HG03097 (cell line): Measurements from ENCODE around the gene CANT1.
"Not testable (repeated sequence)": the region's sequence is repeated elsewhere in the genome, so short reads cannot be mapped to it uniquely, and the experiment has no call there.

Experiments used
- ATAC-seq: cut with Tn5 transposase; IDR thresholded peaks from one replicate; pipeline ENCODE4 v1.9.1; 2021; ENCODE audit not compliant: unreplicated experiment, low FRiP score

CANT1 gene

GRCh38 chr17:79028496-79029326, 19.1 kb upstream of the CANT1 start:
- ATAC-seq: no peak

GRCh38 chr17:79027925-79028491, 18.4 kb upstream of the CANT1 start:
- ATAC-seq: no peak

GRCh38 chr17:79027274-79027924, 17.8 kb upstream of the CANT1 start:
- no peak for ATAC-seq

DNA sequence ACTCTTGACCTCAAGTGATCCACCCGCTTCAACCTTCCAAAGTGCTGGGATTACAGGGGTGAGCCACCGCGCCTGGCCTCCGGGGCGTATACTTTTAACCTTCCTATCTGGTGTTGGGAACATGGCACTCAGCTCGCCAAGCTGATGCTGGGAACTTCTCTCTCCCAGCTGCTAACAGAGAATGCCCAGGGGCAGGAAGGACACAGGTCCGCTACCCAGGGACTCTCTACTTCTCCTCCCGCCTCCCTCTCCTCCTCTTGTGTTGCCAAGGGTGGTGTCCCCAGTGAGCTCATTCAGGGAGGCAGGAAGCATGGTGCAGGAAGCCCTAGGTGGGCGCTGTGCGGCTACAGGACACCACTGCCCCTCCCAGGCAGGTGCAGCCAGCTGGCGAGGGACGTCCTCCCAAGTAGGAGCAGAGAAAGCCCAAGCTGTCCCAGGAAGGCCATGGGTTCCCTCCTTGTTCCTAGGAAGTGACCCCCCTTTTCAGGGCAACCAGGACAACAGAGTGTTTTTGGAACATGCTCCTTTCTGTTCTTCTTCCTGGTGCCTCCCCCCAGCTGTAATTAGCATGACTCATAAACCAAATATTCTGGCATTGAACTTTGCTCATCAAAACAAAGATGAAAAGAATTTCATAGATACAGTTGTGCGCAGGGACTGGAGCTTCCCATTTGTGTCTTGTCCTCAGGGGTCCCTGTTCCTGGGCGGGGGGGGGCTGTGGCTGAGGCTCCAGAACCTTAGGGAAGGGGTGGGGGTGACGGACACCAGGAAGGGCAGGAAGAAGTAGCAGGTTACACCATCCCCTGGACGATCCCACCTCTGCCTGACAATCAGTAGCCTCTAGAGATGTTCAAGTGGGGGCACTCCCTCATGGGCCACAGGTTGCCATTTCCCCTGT, 17.1 kb upstream of the CANT1 start:
- no peak for ATAC-seq

GRCh38 chr17:79024901-79025737, 15.6 kb upstream of the CANT1 start:
- ATAC-seq: no peak

- ATAC-seq: no peak
Observed at GRCh38 chr17:79023886-79024771, 14.6 kb upstream of the CANT1 start, which contains the start of gene C1QTNF1. Gene C1QTNF1, plus strand, starts transcription at chr17:79024169. Its CDS starts 19,800 bp downstream, at chr17:79043969.

- ATAC-seq: no peak
Observed at GRCh38 chr17:79023180-79023705, 13.7 kb upstream of the CANT1 start.

GRCh38 chr17:79022507-79022991, 13.0 kb upstream of the CANT1 start:
- no peak for ATAC-seq

DNA sequence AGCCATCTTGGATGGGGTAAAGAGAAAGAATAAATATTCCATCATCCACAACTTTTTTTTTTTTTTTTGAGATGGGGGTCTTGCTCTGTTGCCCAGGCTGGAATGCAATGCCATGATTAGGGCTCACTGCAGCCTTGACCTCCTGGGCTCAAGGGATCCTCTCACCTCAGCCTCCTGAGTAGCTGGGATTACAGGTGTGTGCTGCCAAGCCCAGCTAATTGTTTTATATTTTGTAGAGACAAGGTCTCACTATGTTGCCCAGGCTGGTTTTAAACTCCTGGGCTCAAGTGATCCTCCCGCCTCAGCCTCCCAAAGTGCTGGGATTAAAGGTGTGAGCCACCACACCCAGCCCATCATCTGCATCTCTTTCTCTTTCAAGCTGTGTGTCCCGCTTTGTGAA, 12.4 kb upstream of the CANT1 start:
- ATAC-seq: not testable (repeated sequence)

DNA sequence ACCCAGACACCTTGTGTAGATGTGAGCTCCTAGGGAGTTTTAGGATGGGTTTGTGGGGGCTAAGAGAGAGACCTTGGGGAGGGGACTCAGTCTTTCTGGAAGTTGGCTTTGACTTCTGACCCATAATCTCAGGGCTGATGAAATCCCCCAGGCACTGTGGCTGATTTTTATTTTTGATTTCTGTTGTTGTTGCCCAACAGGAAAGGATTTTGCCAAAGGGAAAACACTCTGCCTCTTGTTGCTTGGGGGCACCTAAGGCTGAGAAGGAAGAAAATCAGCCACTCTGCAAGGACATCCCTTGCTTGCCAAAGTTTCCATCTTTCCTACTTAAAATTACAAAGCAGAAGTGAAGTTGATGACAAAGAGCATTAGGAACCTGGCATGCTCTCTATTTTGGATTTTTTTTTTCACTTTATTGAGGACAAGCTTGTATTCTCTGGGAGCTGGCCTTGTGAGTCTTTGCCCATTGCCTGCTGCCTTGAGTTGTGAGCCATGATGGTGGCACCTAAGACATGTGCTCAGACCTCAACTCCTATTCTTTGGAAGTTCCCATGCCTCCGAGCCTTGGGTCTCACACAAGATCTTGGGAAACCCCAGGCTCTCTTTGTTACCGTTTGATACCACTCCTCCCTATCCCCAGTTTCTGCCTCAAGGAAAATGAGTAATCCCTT, 11.2 kb upstream of the CANT1 start:
- no peak for ATAC-seq

- no peak for ATAC-seq
Observed at GRCh38 chr17:79019632-79020584, 10.3 kb upstream of the CANT1 start.

DNA sequence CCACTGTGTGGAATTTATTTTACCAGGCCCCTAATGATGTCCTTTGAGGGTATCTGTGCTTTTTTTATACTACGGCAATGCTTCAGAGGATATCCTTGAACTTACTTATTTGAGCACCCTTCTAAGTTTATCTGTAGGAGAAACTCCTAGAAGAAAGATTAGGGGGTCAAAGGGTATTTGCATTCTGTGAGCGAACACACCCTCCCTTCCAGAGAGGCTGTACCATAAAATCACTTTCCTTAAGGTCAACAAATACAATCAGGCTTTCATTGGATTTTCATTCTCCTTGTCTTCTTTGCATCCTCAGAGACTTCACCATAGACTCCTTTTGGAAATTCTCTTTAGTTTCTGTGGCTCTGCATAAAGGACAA, 9.7 kb upstream of the CANT1 start:
- no peak for ATAC-seq

- ATAC-seq: no peak
Observed at GRCh38 chr17:79018370-79018695, 8.8 kb upstream of the CANT1 start.

- no peak for ATAC-seq
Observed at GRCh38 chr17:79017546-79018369, 8.2 kb upstream of the CANT1 start.

DNA sequence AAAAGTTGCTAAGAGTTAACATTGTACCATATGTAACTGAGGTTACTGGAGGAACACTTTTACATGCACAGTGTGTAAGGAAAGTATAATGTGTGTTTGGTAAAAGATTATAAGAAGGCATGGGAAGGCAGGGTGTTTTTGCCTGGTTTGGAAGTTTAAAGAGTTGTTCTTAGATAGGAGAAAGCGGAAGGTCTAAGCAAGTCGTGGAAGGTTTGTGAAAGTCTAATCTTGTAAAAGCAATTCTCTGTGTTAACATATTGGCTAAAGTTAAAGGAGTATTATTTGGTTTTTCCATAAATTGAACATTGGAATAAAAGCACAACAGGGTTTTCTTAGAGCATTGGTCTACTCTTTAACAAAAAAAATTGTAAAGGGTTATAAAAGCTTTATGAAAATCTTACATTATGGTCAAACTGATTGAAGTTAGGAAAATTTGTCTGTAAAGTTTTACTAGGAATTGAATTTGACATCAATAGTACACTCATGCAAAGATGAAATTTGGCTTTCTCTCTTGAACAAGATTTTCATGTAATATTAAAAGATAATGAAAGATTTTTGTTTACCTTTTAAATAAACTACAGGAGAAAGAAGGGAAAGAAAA, 4.7 kb upstream of the CANT1 start:
- ATAC-seq: no peak
